IgD-negative memory B cell (primary cell): ENCODE results near the gene GJB5. TPM values are rescaled to one million over a fixed set of nuclear protein-coding genes. Genes with fewer than 3 reads are reported as not detected.

Experiments
- H3K27ac Mint-ChIP-seq, 3 donors: one replicate each; pipeline ENCODE4 v1.8.0; 2020 to 2022; ENCODE audit warnings: mild to moderate bottlenecking in 3 of 3, mixed read lengths in 3 of 3, moderate library complexity in 1 of 3
- H3K27me3 Mint-ChIP-seq: one replicate; pipeline ENCODE4 v1.8.0; 2021; ENCODE audit warnings: mixed read lengths
- H3K36me3 Mint-ChIP-seq: one replicate; pipeline ENCODE4 v1.8.0; 2020; ENCODE audit warnings: mild to moderate bottlenecking, mixed read lengths
- H3K4me1 Mint-ChIP-seq, 3 donors: one replicate each; pipeline ENCODE4 v1.8.0; 2020 to 2022; ENCODE audit warnings: mixed read lengths in 3 of 3, mild to moderate bottlenecking in 1 of 3
- H3K4me3 Mint-ChIP-seq, 4 donors: one replicate each; pipeline ENCODE4 v1.8.0; 2020 to 2022; ENCODE audit warnings: mild to moderate bottlenecking in 4 of 4, mixed read lengths in 4 of 4, moderate library complexity in 3 of 4
- H3K9me3 Mint-ChIP-seq, 3 donors: one replicate each; pipeline ENCODE4 v1.8.0; 2020 to 2021; ENCODE audit warnings: mixed read lengths in 3 of 3, mild to moderate bottlenecking in 1 of 3
- polyA plus RNA-seq: library from polyadenylated mRNA; unstranded; fragments of 300-500 nt; fragmentation: Illumina TruSeq; gene quantifications from one replicate; pipeline ENCODE4 v1.2.3, GENCODE V29; 2021

The GJB5 gene
- polyA plus RNA-seq, 1 donor from 2014 or later = not detected

DNA sequence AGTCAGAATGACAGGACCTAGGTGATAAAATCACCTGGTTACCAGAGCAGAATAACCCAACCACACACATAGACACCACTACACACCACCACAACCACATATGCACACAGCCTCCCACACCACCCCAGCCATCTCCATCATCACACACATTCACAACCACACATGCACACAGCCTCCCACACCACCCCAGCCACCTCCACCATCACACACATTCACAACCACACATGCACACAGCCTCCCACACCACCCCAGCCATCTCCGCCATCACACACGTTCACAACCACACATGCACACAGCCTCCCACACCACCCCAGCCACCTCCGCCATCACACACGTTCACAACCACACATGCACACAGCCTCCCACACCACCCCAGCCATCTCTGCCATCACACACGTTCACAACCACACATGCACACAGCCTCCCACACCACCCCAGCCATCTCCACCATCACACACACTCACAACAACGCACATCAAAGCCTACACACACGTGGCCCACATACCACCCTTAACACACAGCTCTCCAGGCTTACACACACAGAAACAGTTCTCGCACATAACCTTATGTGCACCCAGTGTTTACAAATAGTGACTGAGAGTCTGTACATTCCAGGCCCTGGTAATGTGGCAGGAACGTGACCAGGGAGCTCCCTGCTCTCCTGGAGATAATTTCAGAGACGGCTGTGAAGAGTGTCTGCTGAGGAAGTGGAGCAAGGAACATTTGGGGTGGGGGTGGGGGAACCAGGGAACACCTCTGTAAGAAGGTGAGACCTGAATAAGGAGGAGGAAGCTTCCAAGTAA lies 22.9 kb downstream of the GJB5 start:
- Mint-ChIP-seq H3K27me3 (peaks cover 31% of the 10 kb centered on the region), H3K4me3 (no peak overlapping the region), H3K9me3 (no peaks in the 10 kb centered on the region), H3K4me1 (peaks cover 0 to 2% (median 1%) of the 10 kb centered on the region in 3 donors), H3K36me3 (no peaks in the 10 kb centered on the region), H3K27ac (no peak overlapping the region)

DNA sequence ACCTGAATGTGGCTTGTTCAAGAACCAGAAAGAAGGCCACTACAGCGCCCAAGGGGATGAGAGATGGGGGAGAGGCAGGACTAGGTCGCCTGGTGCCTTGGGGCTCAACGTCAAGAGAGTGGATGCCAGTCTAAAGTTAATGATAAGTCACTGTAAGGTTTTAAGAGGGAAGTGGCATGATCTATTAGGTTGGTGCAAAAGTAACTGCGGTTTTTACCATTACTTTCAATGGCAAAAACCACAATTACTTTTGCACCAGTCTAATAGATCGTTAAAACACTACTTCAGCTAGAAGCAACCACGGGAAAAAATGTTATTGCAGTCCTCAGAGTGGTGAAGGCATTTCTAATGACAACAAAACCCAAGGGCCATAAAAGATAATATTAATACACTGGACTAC lies 23.5 kb downstream of the GJB5 start:
- H3K9me3 Mint-ChIP-seq = no peaks in the 10 kb centered on the region
- no peak overlapping the region for H3K4me3 Mint-ChIP-seq
- peaks cover 0 to 2% (median 1%) of the 10 kb centered on the region in 3 donors for H3K4me1 Mint-ChIP-seq
- no peaks in the 10 kb centered on the region for H3K36me3 Mint-ChIP-seq
- no peak overlapping the region for H3K27ac Mint-ChIP-seq
- peaks cover 36% of the 10 kb centered on the region for H3K27me3 Mint-ChIP-seq

DNA sequence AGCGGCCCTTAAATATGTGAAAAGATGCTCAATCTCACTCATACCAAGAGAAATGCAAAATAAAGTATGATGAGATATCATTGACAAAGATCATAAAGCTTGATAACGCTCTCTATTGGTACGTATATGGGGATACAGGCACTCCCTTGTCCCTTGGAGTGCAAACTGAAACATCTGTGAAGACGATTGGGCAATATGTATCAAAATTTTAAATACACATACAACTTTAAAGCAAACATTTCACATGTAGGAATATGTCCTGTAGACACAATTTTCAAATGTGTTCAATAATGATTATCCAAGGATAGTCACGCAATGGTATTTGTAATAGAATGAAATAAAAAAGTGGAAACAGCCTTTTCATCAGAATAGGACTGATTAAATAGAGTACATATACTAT lies 24.2 kb downstream of the GJB5 start:
- Mint-ChIP-seq H3K36me3 (no peaks in the 10 kb centered on the region), H3K4me3 (no peak overlapping the region), H3K4me1 (peaks cover 0 to 2% (median 1%) of the 10 kb centered on the region in 3 donors), H3K27me3 (peaks cover 40% of the 10 kb centered on the region), H3K9me3 (no peaks in the 10 kb centered on the region), H3K27ac (no peak overlapping the region)

DNA sequence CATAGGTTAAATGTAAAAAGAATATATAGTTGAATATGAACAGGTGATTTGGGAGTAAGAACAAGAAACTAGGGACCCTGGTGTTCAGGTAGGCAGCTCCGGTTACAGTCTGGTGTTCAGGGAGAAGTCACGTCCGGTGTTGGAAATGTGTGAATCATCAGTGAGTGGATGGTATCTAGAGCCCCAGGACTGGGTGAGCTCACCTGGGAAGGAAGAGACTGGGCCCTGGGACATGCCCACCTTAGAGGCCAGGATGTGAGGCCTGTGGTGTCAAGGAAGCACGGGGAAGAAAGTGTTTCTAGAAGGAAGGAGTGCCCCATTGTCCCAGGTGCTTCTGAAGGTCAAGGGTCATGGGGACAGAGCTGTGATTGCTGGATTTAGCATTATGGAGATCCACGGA lies 24.7 kb downstream of the GJB5 start:
- peaks cover 0 to 2% (median 1%) of the 10 kb centered on the region in 3 donors for H3K4me1 Mint-ChIP-seq
- peaks cover 43% of the 10 kb centered on the region for H3K27me3 Mint-ChIP-seq
- H3K9me3 Mint-ChIP-seq = no peaks in the 10 kb centered on the region
- no peak overlapping the region for H3K4me3 Mint-ChIP-seq
- no peaks in the 10 kb centered on the region for H3K36me3 Mint-ChIP-seq
- no peak overlapping the region for H3K27ac Mint-ChIP-seq

DNA sequence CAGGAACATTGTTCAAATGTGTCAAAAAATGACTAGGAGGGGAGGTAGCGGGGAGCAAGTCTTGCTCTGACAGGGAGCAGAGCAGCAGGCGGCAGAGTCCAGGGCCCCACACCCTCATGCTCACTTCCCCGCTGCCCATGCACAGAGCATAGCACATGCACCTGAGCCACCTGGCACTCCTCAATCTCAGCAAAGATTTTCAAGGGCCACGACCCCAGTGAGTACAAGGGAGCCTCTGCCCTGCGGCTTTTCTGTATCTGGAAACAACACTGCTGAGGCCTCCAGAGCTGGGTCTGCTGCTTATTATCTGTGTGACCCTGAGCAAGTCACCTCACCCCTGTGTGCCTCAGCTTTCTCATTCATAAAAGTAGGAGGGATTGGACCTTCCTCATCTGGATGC lies 25.1 kb downstream of the GJB5 start:
- peaks cover 0 to 2% (median 1%) of the 10 kb centered on the region in 3 donors for H3K4me1 Mint-ChIP-seq
- peaks cover 43% of the 10 kb centered on the region for H3K27me3 Mint-ChIP-seq
- H3K27ac Mint-ChIP-seq = no peak overlapping the region
- no peaks in the 10 kb centered on the region for H3K36me3 Mint-ChIP-seq
- H3K9me3 Mint-ChIP-seq = no peaks in the 10 kb centered on the region
- H3K4me3 Mint-ChIP-seq = no peak overlapping the region

DNA sequence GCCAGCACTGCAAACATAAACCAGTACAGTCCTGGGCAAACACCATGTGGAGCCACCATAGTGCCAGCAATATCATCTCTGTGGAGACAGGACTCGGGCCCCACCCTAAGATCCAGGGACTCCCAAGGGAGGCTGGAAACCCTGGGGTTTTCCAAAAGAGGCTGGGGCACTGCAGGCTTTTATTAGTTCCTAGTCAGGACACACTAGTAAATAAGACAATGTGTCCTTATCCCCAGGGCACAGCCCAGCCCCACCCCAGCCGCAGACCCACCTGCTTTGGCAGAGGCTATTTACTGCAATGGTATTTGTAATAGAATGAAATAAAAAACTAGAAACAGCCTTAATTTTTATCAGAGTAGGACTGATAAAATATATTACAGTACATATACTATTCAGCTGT lies 25.7 kb downstream of the GJB5 start:
- peaks cover 0 to 2% (median 1%) of the 10 kb centered on the region in 3 donors for H3K4me1 Mint-ChIP-seq
- H3K36me3 Mint-ChIP-seq = no peaks in the 10 kb centered on the region
- no peaks in the 10 kb centered on the region for H3K9me3 Mint-ChIP-seq
- H3K27ac Mint-ChIP-seq = no peak overlapping the region
- no peak overlapping the region for H3K4me3 Mint-ChIP-seq
- H3K27me3 Mint-ChIP-seq = peaks cover 44% of the 10 kb centered on the region

DNA sequence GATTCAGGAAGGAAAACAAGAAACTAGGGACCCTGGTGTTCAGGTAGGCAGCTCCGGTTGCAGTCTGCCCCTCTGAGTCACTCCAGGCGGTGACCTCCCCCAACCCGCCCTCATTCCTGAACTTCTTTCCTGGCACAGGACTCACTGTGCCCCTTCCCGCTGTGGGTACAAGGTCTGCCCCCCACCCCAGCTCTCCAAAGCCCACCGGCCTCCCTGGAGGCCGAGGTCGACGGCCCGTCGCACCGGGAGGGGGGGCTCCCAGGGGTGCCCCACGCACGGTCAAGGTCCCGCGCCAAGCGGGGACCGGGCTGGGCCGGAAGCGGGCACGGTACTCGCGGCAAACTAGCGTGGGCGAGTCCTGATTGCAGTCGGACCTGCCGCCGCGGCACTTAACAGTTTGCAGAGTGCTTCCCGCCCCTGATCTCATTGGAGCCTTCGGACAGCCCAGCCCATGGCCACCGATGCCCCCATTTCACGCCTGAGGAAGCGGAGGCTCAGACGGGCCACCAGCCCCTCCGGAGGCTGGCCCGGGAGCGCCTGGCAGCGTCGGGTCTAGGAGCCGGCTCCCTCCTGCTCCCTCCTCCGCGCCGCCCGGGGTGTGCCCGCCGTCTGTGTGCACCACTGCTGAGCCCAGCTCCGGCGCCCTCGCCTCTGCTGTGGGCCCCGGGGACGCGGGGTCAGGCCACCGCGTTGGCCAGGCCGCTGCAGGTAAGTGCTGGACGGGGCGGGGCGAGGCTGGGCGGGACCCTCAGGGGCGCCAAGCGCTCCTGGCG lies 26.4 kb downstream of the GJB5 start, which contains the start of gene GJB3:
Gene GJB3 (plus strand): TSS at position 144 of the 773 bp plus-strand sequence. CDS start 3,549 bp downstream, outside the sequence.
- peak within 1 kb of the TSS in 1 of 4 donors; percentile 38 for H3K4me3 Mint-ChIP-seq
- no peaks in the 10 kb centered on the region for H3K36me3 Mint-ChIP-seq
- H3K27ac Mint-ChIP-seq = no peak within 1 kb of the TSS
- H3K9me3 Mint-ChIP-seq = no peaks in the 10 kb centered on the region
- peaks cover 0 to 2% (median 1%) of the 10 kb centered on the region in 3 donors for H3K4me1 Mint-ChIP-seq
- H3K27me3 Mint-ChIP-seq = peaks cover 46% of the 10 kb centered on the region

DNA sequence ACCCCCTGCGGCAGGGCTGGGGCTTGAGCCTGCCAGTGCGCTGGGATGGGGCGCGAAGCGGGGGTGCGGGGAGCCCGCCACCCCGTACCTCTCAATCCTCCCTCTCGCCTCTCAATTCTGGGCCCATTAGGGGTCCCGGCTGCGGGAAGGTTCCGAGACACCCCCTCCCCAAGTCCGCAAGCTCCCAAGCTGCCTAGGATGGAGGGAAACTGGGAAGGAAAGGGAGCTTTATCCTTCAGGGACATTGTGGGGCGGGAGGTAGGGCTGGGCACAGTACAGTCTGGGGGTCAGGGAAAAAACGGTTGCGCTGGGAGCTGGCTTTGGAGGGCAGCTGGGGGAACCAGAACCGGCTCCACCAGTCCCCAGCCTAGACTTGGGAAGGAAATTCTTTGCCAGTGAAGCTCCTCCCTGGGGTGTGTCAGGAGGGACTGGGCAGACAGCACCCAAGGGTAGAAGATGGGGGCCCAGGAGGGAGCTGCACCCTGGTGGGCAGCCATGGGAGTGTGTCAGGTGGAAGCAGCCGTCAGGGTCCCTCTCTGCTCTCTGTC lies 27.1 kb downstream of the GJB5 start:
- Mint-ChIP-seq H3K36me3 (no peaks in the 10 kb centered on the region), H3K27ac (no peak overlapping the region), H3K4me1 (peaks cover 0 to 6% (median 2%) of the 10 kb centered on the region in 3 donors), H3K27me3 (peaks cover 49% of the 10 kb centered on the region), H3K9me3 (no peaks in the 10 kb centered on the region), H3K4me3 (peak overlapping the region in 2 of 4 donors; percentile 25 to 59)

DNA sequence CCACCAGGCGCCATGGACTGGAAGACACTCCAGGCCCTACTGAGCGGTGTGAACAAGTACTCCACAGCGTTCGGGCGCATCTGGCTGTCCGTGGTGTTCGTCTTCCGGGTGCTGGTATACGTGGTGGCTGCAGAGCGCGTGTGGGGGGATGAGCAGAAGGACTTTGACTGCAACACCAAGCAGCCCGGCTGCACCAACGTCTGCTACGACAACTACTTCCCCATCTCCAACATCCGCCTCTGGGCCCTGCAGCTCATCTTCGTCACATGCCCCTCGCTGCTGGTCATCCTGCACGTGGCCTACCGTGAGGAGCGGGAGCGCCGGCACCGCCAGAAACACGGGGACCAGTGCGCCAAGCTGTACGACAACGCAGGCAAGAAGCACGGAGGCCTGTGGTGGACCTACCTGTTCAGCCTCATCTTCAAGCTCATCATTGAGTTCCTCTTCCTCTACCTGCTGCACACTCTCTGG lies 29.9 kb downstream of the GJB5 start:
- Mint-ChIP-seq H3K27me3 (peaks cover 38% of the 10 kb centered on the region), H3K9me3 (no peaks in the 10 kb centered on the region), H3K36me3 (no peaks in the 10 kb centered on the region), H3K27ac (no peak overlapping the region), H3K4me1 (peaks cover 0 to 8% (median 0%) of the 10 kb centered on the region in 3 donors), H3K4me3 (no peak overlapping the region)

DNA sequence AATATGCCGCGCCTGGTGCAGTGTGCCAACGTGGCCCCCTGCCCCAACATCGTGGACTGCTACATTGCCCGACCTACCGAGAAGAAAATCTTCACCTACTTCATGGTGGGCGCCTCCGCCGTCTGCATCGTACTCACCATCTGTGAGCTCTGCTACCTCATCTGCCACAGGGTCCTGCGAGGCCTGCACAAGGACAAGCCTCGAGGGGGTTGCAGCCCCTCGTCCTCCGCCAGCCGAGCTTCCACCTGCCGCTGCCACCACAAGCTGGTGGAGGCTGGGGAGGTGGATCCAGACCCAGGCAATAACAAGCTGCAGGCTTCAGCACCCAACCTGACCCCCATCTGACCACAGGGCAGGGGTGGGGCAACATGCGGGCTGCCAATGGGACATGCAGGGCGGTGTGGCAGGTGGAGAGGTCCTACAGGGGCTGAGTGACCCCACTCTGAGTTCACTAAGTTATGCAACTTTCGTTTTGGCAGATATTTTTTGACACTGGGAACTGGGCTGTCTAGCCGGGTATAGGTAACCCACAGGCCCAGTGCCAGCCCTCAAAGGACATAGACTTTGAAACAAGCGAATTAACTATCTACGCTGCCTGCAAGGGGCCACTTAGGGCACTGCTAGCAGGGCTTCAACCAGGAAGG lies 30.5 kb downstream of the GJB5 start:
- Mint-ChIP-seq H3K4me3 (no peak overlapping the region), H3K36me3 (no peaks in the 10 kb centered on the region), H3K27ac (no peak overlapping the region), H3K4me1 (peaks cover 0 to 11% (median 0%) of the 10 kb centered on the region in 3 donors), H3K27me3 (peaks cover 37% of the 10 kb centered on the region), H3K9me3 (no peaks in the 10 kb centered on the region)

DNA sequence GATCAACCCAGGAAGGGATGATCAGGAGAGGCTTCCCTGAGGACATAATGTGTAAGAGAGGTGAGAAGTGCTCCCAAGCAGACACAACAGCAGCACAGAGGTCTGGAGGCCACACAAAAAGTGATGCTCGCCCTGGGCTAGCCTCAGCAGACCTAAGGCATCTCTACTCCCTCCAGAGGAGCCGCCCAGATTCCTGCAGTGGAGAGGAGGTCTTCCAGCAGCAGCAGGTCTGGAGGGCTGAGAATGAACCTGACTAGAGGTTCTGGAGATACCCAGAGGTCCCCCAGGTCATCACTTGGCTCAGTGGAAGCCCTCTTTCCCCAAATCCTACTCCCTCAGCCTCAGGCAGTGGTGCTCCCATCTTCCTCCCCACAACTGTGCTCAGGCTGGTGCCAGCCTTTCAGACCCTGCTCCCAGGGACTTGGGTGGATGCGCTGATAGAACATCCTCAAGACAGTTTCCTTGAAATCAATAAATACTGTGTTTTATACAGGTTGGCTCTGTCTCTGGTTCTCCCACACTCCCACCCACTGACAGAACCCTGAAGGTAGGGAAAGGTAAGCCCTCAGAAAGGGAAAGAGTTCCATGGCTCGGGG lies 31.1 kb downstream of the GJB5 start:
- no peak overlapping the region for H3K27ac Mint-ChIP-seq
- no peak overlapping the region for H3K4me3 Mint-ChIP-seq
- peaks cover 32% of the 10 kb centered on the region for H3K27me3 Mint-ChIP-seq

DNA sequence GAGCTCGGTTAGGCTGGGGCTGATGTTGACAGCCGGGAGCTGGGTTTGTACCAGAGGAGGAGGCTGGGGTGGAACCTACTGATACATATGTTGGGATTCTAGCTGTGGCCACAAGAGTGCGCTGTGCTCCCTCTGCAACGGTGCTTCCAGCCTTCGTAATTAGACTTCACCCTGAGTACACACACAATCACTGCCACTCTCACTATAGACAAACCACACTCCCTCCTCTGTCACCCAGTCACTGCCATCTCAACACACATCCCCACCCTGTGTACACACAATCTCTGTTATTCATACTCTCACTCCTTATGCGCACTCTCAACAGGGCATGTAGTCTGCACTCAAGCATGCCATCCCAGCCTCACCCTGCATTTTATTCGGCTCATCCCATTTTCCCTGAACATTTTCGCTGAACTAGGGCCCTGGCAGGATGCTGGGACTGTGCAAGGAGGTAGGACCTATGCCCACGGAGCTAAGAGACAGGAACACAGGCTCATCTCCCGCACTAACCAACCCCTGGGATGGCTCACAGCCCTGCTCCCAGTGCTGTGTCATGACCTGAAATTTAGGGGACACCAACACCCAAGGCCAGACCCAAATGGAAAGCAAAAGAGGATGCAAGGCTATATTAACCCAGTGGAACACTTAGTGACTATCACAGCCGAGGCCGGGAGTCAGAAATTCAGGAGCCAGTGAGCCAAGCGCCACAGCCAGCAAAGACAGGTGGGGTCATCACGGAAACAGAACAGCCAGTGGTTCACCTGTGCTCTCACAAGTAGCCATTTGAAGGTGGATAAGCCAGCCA lies 31.9 kb downstream of the GJB5 start:
- H3K4me3 Mint-ChIP-seq = no peak overlapping the region
- peaks cover 0 to 10% (median 2%) of the 10 kb centered on the region in 3 donors for H3K4me1 Mint-ChIP-seq
- H3K27ac Mint-ChIP-seq = no peak overlapping the region
- H3K27me3 Mint-ChIP-seq = peaks cover 33% of the 10 kb centered on the region
- H3K9me3 Mint-ChIP-seq = no peaks in the 10 kb centered on the region
- H3K36me3 Mint-ChIP-seq = no peaks in the 10 kb centered on the region

More for the DNA sequence above, 31.1 kb downstream of the GJB5 start:
- peaks cover 0 to 10% (median 0%) of the 10 kb centered on the region in 3 donors for H3K4me1 Mint-ChIP-seq
- H3K36me3 Mint-ChIP-seq = no peaks in the 10 kb centered on the region
- no peaks in the 10 kb centered on the region for H3K9me3 Mint-ChIP-seq

DNA sequence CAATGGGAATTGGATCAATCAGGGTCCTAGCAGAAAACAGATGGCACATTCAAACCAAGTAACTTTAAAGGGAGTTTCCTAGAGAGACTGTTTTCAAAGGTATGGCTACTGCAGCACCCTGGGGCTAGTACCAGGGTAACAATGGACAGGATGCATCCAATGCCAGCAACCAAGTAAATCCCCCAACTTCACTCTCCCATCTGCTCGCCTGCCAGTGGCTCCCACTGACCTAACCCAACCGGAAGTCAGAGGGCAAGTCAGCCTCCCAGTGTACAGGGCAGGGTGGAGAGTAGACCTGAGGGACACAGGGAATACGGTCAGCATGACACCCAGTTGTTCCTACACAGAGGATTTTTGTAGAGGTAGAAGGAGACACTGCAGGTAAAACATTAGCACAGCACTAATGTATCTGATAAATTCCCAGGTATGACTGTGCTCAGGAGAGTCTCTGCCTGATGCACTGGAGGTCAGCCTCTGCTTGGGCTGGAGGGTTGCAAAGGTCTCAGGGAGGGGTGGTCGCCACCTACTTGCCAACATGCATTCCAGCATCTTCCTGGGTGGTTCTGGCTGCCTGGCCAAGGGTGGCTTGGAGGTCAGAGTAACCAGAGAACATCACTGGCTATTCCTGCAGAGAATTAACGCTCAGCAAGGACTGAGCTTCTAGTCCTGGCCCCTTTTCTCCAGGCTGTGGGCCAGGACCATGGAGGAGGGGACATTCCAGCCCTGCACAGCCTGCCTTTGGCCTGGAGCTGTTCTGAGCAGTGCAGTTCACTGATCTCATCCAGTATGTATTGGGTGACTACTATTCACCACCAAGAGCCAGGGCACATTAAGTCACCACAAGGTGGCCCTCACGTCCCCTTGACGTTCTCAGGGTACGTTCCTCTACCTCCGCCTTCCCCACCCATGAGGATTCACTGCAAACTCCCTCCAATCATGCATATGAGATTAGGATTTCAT lies 32.9 kb downstream of the GJB5 start:
- no peak overlapping the region for H3K27ac Mint-ChIP-seq
- no peak overlapping the region for H3K4me3 Mint-ChIP-seq
- no peaks in the 10 kb centered on the region for H3K9me3 Mint-ChIP-seq
- H3K36me3 Mint-ChIP-seq = no peaks in the 10 kb centered on the region
- peaks cover 35% of the 10 kb centered on the region for H3K27me3 Mint-ChIP-seq
- peaks cover 0 to 18% (median 4%) of the 10 kb centered on the region in 3 donors for H3K4me1 Mint-ChIP-seq
